ENCODE results near the gene SLC12A8.

SLC12A8 gene

DNA sequence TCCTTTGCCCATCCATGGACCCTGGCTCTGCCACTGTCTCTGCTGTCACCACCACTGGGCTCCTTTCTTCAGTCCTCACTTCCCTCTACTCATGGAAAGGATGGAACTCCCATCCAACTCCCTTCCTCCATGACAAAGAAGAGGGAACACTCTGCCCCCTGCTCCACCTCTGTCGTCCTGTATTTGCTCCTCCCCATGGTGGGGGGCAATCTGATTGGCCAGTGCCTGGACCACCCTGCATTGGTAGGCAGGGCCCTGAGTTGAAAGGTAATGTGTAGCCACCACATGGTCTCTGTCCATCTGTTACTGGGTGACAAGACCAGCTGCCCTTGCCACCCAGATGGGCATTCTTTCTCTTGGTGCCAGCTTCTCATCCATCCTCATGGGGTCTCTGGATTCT is 136.1 kb downstream of the SLC12A8 start:
- H2AFZ ChIP-seq (ENCODE audit: low read length) = no peak overlapping the region
- H4K91ac ChIP-seq (ENCODE audit: low read depth, low read length, poor library complexity) = peak overlapping the region; percentile 22
- H3K36me3 ChIP-seq (replicated peaks in 1 of 2; ENCODE audit: control insufficient read depth in 2 of 2, insufficient read depth in 2 of 2, low read length in 2 of 2) = peaks cover 0 to 9% of the 10 kb centered on the region in 2 donors
- no peak overlapping the region for H3K4ac ChIP-seq (ENCODE audit: low read length)
- no peak overlapping the region for H4K8ac ChIP-seq (ENCODE audit: low read depth, low read length)
- no peak overlapping the region for H3K9ac ChIP-seq (ENCODE audit: low read depth, low read length, poor library complexity)
- H3K4me3 ChIP-seq (ENCODE audit: low read length in 2 of 2) = no peak overlapping the region
- no peak overlapping the region for H2BK5ac ChIP-seq (ENCODE audit: low read length)
- no CpG with 5 or more reads among the region's 1 CpG for WGBS, 2 donors (ENCODE audit: extremely low coverage in 2 of 2, insufficient read length in 2 of 2, insufficient replicate concordance in 1 of 2)
- H3K4me2 ChIP-seq (ENCODE audit: insufficient read depth, low read length, poor library complexity, severe bottlenecking) = no peak overlapping the region
- no peak overlapping the region for H3K14ac ChIP-seq (ENCODE audit: low read length)
- H3K79me1 ChIP-seq (ENCODE audit: low read depth, low read length) = no peaks in the 10 kb centered on the region
- H3K23ac ChIP-seq (ENCODE audit: low read depth, low read length, poor library complexity) = no peak overlapping the region
- no peak for DNase-seq (ENCODE audit: low spot score)
- H2BK15ac ChIP-seq (ENCODE audit: low read length) = peak overlapping the region; percentile 10
- H3K9me3 ChIP-seq (replicated peaks in 1 of 2; ENCODE audit: control insufficient read depth in 2 of 2, insufficient read depth in 1 of 2, low read depth in 1 of 2, low read length in 2 of 2) = no peaks in the 10 kb centered on the region
- no peak overlapping the region for H3K27ac ChIP-seq (replicated peaks; ENCODE audit: low read length)
- H3K27me3 ChIP-seq (ENCODE audit: control insufficient read depth in 3 of 3, insufficient read depth in 3 of 3, low read depth in 1 of 3, low read length in 3 of 3) = no peaks in the 10 kb centered on the region
- no peak overlapping the region for H2BK12ac ChIP-seq (ENCODE audit: low read length)
- H2BK120ac ChIP-seq (ENCODE audit: low read depth, low read length) = no peak overlapping the region
- H2AK5ac ChIP-seq (ENCODE audit: low read depth, low read length) = no peak overlapping the region
- peaks cover 2% of the 10 kb centered on the region in 2 donors for H3K4me1 ChIP-seq (ENCODE audit: control insufficient read depth in 2 of 2, insufficient read depth in 1 of 2, low read depth in 1 of 2, low read length in 2 of 2)
- H3K18ac ChIP-seq (ENCODE audit: low read length) = peak overlapping the region; percentile 15

DNA sequence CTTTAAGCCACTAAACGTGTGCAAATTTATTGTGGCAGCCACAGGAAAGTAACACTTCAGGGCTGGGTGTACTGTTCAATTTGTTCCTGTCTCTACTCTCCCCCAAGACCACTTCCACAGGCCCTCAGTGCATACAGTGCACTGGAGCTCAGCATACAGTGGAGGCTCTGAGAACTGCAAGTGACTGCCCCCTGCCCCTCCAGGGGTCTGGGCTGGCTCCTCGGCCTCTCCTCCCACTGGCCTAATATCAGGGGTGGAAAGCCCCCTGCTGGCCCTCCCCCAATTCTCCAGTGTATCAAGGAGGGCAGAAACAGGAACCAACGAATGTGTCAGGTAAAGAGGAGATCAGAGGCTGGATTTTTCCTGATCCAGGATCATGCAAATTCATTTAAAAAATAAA is 136.8 kb downstream of the SLC12A8 start:
- peaks cover 0 to 4% of the 10 kb centered on the region in 2 donors for H3K36me3 ChIP-seq (replicated peaks in 1 of 2; ENCODE audit: control insufficient read depth in 2 of 2, insufficient read depth in 2 of 2, low read length in 2 of 2)
- no peak overlapping the region for H3K4ac ChIP-seq (ENCODE audit: low read length)
- no peak overlapping the region for H2BK120ac ChIP-seq (ENCODE audit: low read depth, low read length)
- peak overlapping the region; percentile 1 for H2BK15ac ChIP-seq (ENCODE audit: low read length)
- H3K4me2 ChIP-seq (ENCODE audit: insufficient read depth, low read length, poor library complexity, severe bottlenecking) = no peak overlapping the region
- no peak overlapping the region for H3K14ac ChIP-seq (ENCODE audit: low read length)
- no peak overlapping the region for H2BK5ac ChIP-seq (ENCODE audit: low read length)
- no peak overlapping the region for H3K4me3 ChIP-seq (ENCODE audit: low read length in 2 of 2)
- peaks cover 2% of the 10 kb centered on the region in 2 donors for H3K4me1 ChIP-seq (ENCODE audit: control insufficient read depth in 2 of 2, insufficient read depth in 1 of 2, low read depth in 1 of 2, low read length in 2 of 2)
- no peak overlapping the region for H4K91ac ChIP-seq (ENCODE audit: low read depth, low read length, poor library complexity)
- no peak for DNase-seq (ENCODE audit: low spot score)
- no peaks in the 10 kb centered on the region for H3K9me3 ChIP-seq (replicated peaks in 1 of 2; ENCODE audit: control insufficient read depth in 2 of 2, insufficient read depth in 1 of 2, low read depth in 1 of 2, low read length in 2 of 2)
- H2AK5ac ChIP-seq (ENCODE audit: low read depth, low read length) = no peak overlapping the region
- no peak overlapping the region for H3K9ac ChIP-seq (ENCODE audit: low read depth, low read length, poor library complexity)
- no peaks in the 10 kb centered on the region for H3K27me3 ChIP-seq (ENCODE audit: control insufficient read depth in 3 of 3, insufficient read depth in 3 of 3, low read depth in 1 of 3, low read length in 3 of 3)
- peak overlapping the region; percentile 53 for H2AFZ ChIP-seq (ENCODE audit: low read length)
- H3K79me1 ChIP-seq (ENCODE audit: low read depth, low read length) = no peaks in the 10 kb centered on the region
- no peak overlapping the region for H3K23ac ChIP-seq (ENCODE audit: low read depth, low read length, poor library complexity)
- H3K27ac ChIP-seq (replicated peaks; ENCODE audit: low read length) = no peak overlapping the region
- H3K18ac ChIP-seq (ENCODE audit: low read length) = no peak overlapping the region
- no peak overlapping the region for H2BK12ac ChIP-seq (ENCODE audit: low read length)
- WGBS, 2 donors (ENCODE audit: extremely low coverage in 2 of 2, insufficient read length in 2 of 2, insufficient replicate concordance in 1 of 2) = no CpG with 5 or more reads among the region's 3 CpGs
- H4K8ac ChIP-seq (ENCODE audit: low read depth, low read length) = no peak overlapping the region

DNA sequence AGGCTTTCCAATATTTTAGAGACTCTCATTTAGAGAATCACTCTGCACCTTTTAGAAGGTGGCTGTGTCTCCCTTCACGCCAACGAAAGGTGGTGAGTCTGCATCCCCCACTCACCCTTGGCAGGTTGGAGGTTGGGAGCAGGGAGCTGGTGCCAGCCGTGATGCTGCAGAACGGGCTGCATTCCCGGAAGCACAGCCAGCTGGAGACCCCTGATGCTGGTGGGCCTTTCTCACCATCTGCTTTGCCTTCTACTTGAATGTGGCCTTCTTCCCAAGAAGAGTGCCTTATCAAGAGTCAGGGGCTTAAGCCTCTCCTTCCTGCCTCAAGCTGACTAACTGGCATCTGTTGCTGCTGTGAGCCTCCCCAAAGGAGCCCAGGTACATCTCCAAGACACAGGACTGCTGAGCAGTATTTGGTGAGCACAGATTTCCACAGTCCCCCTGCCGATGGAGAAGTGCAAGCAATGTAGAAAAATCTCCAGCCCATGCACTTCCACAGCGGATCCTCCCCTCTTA is 139.1 kb downstream of the SLC12A8 start:
- Histone ChIP-seq H3K18ac (ENCODE audit: low read length) (peak overlapping the region; percentile 7), H3K9ac (ENCODE audit: low read depth, low read length, poor library complexity) (no peak overlapping the region), H3K79me1 (ENCODE audit: low read depth, low read length) (no peaks in the 10 kb centered on the region), H3K9me3 (replicated peaks in 1 of 2; ENCODE audit: control insufficient read depth in 2 of 2, insufficient read depth in 1 of 2, low read depth in 1 of 2, low read length in 2 of 2) (no peaks in the 10 kb centered on the region), H3K4me2 (ENCODE audit: insufficient read depth, low read length, poor library complexity, severe bottlenecking) (no peak overlapping the region), H2BK120ac (ENCODE audit: low read depth, low read length) (no peak overlapping the region), H3K14ac (ENCODE audit: low read length) (no peak overlapping the region), H2BK5ac (ENCODE audit: low read length) (no peak overlapping the region), H2AFZ (ENCODE audit: low read length) (no peak overlapping the region), H3K4ac (ENCODE audit: low read length) (no peak overlapping the region), H3K27ac (replicated peaks; ENCODE audit: low read length) (no peak overlapping the region), H2BK15ac (ENCODE audit: low read length) (no peak overlapping the region), H2AK5ac (ENCODE audit: low read depth, low read length) (no peak overlapping the region), H4K91ac (ENCODE audit: low read depth, low read length, poor library complexity) (no peak overlapping the region), H3K4me3 (ENCODE audit: low read length in 2 of 2) (no peak overlapping the region), H2BK12ac (ENCODE audit: low read length) (no peak overlapping the region), H3K27me3 (ENCODE audit: control insufficient read depth in 3 of 3, insufficient read depth in 3 of 3, low read depth in 1 of 3, low read length in 3 of 3) (no peaks in the 10 kb centered on the region), H3K23ac (ENCODE audit: low read depth, low read length, poor library complexity) (no peak overlapping the region), H3K4me1 (ENCODE audit: control insufficient read depth in 2 of 2, insufficient read depth in 1 of 2, low read depth in 1 of 2, low read length in 2 of 2) (peaks cover 2% of the 10 kb centered on the region in 2 donors), H4K8ac (ENCODE audit: low read depth, low read length) (no peak overlapping the region), H3K36me3 (replicated peaks in 1 of 2; ENCODE audit: control insufficient read depth in 2 of 2, insufficient read depth in 2 of 2, low read length in 2 of 2) (no peaks in the 10 kb centered on the region)
- DNase-seq (ENCODE audit: low spot score) = no peak
- WGBS, 2 donors (ENCODE audit: extremely low coverage in 2 of 2, insufficient read length in 2 of 2, insufficient replicate concordance in 1 of 2) = no CpG with 5 or more reads among the region's 7 CpGs

DNA sequence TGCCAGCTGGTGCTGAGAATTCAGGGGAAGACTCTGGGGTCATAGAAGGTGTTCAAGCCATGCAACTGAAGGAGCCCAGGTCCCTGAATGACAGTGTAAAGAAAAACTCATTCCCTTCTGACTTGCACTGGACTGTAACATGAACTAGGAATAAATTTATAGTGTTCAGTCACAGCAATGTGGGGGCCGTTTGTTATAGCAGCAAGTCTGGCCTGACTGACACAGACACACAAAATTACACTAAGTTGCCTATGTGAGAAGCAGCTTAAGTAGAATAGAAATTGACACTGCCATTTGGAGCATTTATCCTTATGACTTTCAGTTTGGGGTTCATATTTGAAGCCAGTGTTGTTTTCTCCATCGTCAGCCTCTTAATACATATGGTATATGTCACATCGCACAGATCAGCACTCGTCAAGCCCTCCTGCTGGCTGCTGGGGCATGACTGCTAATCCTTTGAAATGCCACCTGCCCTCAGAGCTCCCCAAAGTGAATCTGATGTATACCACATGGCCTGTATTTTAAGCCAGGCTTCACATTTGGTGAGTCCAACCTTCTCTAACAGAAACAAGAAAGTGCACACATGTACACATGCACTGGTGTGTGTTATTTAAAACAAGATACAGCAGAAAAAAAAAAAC is 139.7 kb downstream of the SLC12A8 start:
- Histone ChIP-seq H3K27me3 (ENCODE audit: control insufficient read depth in 3 of 3, insufficient read depth in 3 of 3, low read depth in 1 of 3, low read length in 3 of 3) (no peaks in the 10 kb centered on the region), H3K9ac (ENCODE audit: low read depth, low read length, poor library complexity) (no peak overlapping the region), H2AFZ (ENCODE audit: low read length) (no peak overlapping the region), H3K14ac (ENCODE audit: low read length) (no peak overlapping the region), H2BK5ac (ENCODE audit: low read length) (no peak overlapping the region), H3K4ac (ENCODE audit: low read length) (no peak overlapping the region), H3K36me3 (replicated peaks in 1 of 2; ENCODE audit: control insufficient read depth in 2 of 2, insufficient read depth in 2 of 2, low read length in 2 of 2) (no peaks in the 10 kb centered on the region), H3K4me1 (ENCODE audit: control insufficient read depth in 2 of 2, insufficient read depth in 1 of 2, low read depth in 1 of 2, low read length in 2 of 2) (peaks cover 2% of the 10 kb centered on the region in 2 donors), H3K9me3 (replicated peaks in 1 of 2; ENCODE audit: control insufficient read depth in 2 of 2, insufficient read depth in 1 of 2, low read depth in 1 of 2, low read length in 2 of 2) (no peaks in the 10 kb centered on the region), H3K18ac (ENCODE audit: low read length) (no peak overlapping the region), H4K8ac (ENCODE audit: low read depth, low read length) (no peak overlapping the region), H2AK5ac (ENCODE audit: low read depth, low read length) (no peak overlapping the region), H3K4me2 (ENCODE audit: insufficient read depth, low read length, poor library complexity, severe bottlenecking) (no peak overlapping the region), H2BK15ac (ENCODE audit: low read length) (no peak overlapping the region), H3K23ac (ENCODE audit: low read depth, low read length, poor library complexity) (no peak overlapping the region), H4K91ac (ENCODE audit: low read depth, low read length, poor library complexity) (no peak overlapping the region), H3K79me1 (ENCODE audit: low read depth, low read length) (no peaks in the 10 kb centered on the region), H3K4me3 (ENCODE audit: low read length in 2 of 2) (no peak overlapping the region), H2BK12ac (ENCODE audit: low read length) (no peak overlapping the region), H3K27ac (replicated peaks; ENCODE audit: low read length) (no peak overlapping the region), H2BK120ac (ENCODE audit: low read depth, low read length) (no peak overlapping the region)
- no CpG with 5 or more reads among the region's 4 CpGs for WGBS, 2 donors (ENCODE audit: extremely low coverage in 2 of 2, insufficient read length in 2 of 2, insufficient replicate concordance in 1 of 2)
- DNase-seq (ENCODE audit: low spot score) = no peak

Data from neuronal stem cell (in vitro differentiated cells).